SK-N-MC (cell line): ENCODE measurements around the gene GTF2I.
"Not testable (repeated sequence)": the region's sequence is repeated elsewhere in the genome, so short reads cannot be mapped to it uniquely, and the experiment has no call there.

Experiments used
- DNase-seq: peaks from one replicate; pipeline ENCODE4 v3.0.0-alpha.2; 2011; ENCODE audit warnings: low read depth, low spot score
- H3K27ac ChIP-seq: fragments of 200-600 bp; sonication (generic); 2 replicates; pipeline ENCODE4 v1.5.1; 2016; ENCODE audit warnings: mixed run types
- H3K36me3 ChIP-seq: fragments of 200-600 bp; sonication (generic); 2 replicates; pipeline ENCODE4 v1.6.1; 2017; ENCODE audit warnings: antibody characterized with exemption, low read length, mixed read lengths; ENCODE audit not compliant: insufficient read depth
- H3K4me3 ChIP-seq: fragments of 200-600 bp; sonication (generic); 2 replicates; pipeline ENCODE4 v1.5.1; 2016
- H3K9ac ChIP-seq: fragments of 200-600 bp; sonication (generic); 2 replicates; pipeline ENCODE4 v1.8.0; 2017; ENCODE audit warnings: mixed run types, mixed read lengths; ENCODE audit not compliant: insufficient read length
- H3K9me3 ChIP-seq: fragments of 200-600 bp; sonication (generic); 2 replicates; pipeline ENCODE4 v1.6.1; 2017; ENCODE audit warnings: low read depth, mild to moderate bottlenecking, antibody characterized with exemption, low read length, moderate library complexity, mixed read lengths
- EZH2 ChIP-seq: fragments of 200-600 bp; sonication (generic); IDR thresholded peaks from one replicate; pipeline ENCODE4 v1.6.1; 2017; ENCODE audit warnings: antibody characterized with exemption
- FOXP2 ChIP-seq: optimal IDR thresholded peaks from 2 replicates; pipeline ENCODE3; 2011; ENCODE audit warnings: mild to moderate bottlenecking, moderate library complexity; ENCODE audit not compliant: insufficient read depth; ENCODE audit errors: extremely low read length, control extremely low read depth
- POLR2AphosphoS5 ChIP-seq: IDR thresholded peaks from 2 replicates; pipeline ENCODE4 v1.6.1; 2012; ENCODE audit warnings: mild to moderate bottlenecking, low read depth, low read length, borderline replicate concordance

The GTF2I gene

DNA sequence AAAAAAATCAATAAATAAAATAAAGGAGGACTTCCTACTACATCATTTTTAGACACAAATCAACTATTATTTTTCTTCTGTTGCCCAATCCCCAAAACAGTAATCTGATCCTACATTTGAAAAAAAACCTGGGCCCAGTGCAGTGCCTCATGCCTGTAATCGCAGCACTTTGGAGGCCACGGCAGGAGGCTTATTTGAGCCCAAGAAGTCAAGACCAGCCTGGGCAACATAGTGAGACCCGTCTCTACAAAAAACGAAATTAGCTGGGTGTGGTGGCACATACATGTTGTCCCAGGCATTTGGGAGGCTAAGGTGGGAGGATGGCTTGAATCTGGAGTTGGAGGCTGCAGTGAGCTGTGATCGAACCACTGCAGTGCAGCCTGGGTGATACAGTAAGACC lies 2.7 kb upstream of the GTF2I start:
- DNase-seq = no peak
- Histone ChIP-seq H3K9me3 (no peaks in the 10 kb centered on the region), H3K4me3 (no peak overlapping the region), H3K9ac (no peak overlapping the region), H3K36me3 (peaks cover 12% of the 10 kb centered on the region), H3K27ac (peak overlapping the region; percentile 94; the same call in 1 of the 2 replicates)
- no peak for TF ChIP-seq FOXP2
- no peak for TF ChIP-seq POLR2AphosphoS5
- TF ChIP-seq EZH2 = no peak

DNA sequence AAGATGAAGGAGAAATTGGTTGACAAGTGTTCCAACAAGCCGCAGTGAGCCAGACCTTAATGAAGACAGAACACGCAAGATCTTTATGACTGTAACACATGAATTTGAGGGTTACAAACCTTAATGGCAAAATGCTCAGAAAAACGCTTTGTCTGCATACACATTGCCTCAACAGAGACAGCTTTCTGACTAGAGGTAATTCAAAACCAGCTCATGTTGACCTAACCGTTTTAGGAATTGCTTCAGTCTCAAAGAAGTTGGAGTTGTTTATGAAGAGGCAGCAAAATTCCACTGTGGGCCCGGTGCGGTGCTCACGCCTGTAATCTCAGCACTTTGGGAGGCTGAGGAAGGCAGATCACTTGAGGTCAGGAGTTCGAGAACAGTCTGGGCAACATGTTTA lies 2.2 kb upstream of the GTF2I start:
- Histone ChIP-seq H3K9ac (no peak overlapping the region), H3K27ac (peak overlapping the region; percentile 94), H3K4me3 (peak overlapping the region; percentile 77; the same call in 1 of the 2 replicates), H3K36me3 (peaks cover 15% of the 10 kb centered on the region), H3K9me3 (no peaks in the 10 kb centered on the region)
- DNase-seq = no peak
- TF ChIP-seq POLR2AphosphoS5 (no peak), EZH2 (no peak)

DNA sequence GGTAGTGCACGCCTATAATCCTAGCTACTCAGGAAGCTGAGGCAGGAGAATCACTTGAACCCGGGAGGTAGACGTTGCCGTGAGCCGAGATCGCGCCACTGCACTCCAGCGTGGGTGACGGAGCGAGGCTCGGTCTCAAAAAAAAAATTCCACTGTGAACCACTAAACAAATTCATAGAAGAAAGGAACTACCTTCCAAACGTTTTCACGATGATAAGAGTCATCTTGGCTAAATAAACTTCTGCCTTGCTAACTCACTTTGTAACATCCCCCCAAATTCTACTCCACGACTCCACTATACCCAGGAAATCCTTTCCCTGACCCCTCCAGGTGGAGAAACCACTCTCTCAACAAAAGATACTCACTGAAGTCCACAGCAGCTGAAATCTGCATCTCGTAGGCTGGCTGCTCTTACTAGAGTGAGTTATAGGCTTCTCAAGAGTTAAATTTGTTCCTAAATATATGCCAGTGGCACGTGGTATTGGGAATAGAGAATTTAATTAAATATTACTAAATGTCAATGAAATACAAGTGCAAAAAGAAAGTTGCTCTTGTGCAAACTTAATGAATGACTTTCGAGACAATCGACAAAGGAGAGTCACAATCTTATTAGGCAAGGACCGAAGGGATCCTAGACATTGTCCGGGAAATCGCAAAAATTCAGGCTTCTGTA lies 1.6 kb upstream of the GTF2I start:
- no peak for DNase-seq
- H3K9me3 ChIP-seq = no peaks in the 10 kb centered on the region

GRCh38 chr7:74656441-74656836 lies 1.1 kb upstream of the GTF2I start:
- Histone ChIP-seq H3K9ac (peak overlapping the region; percentile 81), H3K4me3 (peak overlapping the region; percentile 77), H3K36me3 (peaks cover 20% of the 10 kb centered on the region), H3K9me3 (no peaks in the 10 kb centered on the region), H3K27ac (peak overlapping the region; percentile 94)
- TF ChIP-seq EZH2 = no peak
- TF ChIP-seq POLR2AphosphoS5 = no peak; the same call in 1 of the 2 replicates
- no peak for TF ChIP-seq FOXP2
- DNase-seq = no peak

More for the DNA sequence above, 1.6 kb upstream of the GTF2I start:
- peak overlapping the region; percentile 75 for H3K9ac ChIP-seq
- peak overlapping the region; percentile 94 for H3K27ac ChIP-seq
- no peak for TF ChIP-seq POLR2AphosphoS5
- TF ChIP-seq FOXP2 = no peak
- no peak for TF ChIP-seq EZH2
- H3K4me3 ChIP-seq = peak overlapping the region; percentile 77
- peaks cover 18% of the 10 kb centered on the region for H3K36me3 ChIP-seq

DNA sequence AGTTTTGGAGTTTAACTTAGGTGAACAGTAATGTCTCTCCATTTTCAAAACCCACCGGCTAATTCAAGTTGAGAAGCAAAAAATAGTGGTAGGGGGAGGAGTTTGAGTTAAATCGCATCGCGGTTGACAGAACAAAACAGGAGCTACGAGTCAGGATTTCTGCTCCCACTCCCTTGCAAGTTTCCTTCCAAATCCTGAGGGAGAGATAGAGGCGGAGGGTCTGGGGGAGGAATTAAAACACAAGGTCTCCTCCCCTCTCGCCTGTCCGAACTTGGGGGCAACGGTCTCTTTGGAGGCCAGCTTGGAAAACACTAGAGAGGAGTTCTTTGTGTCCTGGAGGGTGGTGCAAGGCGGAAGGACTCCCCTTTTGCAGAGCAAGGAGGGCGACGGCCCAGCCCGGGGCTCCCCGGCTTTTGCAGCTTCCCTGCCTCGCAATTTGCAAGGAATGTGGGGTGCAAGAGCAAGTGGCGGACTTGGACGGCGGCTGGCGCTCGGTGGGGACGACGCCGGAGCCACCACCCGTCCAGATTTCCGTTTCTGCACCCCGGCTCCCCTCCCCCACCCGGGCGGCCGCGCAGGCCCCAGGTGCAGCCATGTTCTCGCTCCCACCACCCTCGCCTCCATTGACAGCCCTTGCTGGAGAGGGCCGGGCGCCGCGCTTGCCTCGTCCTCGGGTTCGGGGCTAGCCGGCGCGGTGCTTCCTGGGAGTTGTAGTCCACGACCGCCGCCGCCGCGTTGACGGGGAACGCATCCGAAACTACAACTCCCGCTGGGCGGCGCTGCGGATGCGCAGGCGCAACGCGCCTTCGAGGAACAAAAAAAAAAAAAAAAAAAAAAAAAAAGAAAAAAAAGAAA lies 454 bp upstream of the GTF2I start:
- DNase-seq = peak; percentile 80
- Histone ChIP-seq H3K4me3 (peak overlapping the region; percentile 92), H3K9me3 (no peaks in the 10 kb centered on the region), H3K9ac (peak overlapping the region; percentile 100), H3K36me3 (peaks cover 20% of the 10 kb centered on the region), H3K27ac (peak overlapping the region; percentile 98)
- TF ChIP-seq POLR2AphosphoS5 (peak; percentile 1), EZH2 (no peak), FOXP2 (no peak)

- TF ChIP-seq FOXP2 (no peak), EZH2 (no peak), POLR2AphosphoS5 (no peak)
Measured at GRCh38 chr7:74658178-74659004, 873 bp downstream of the GTF2I start.

GRCh38 chr7:74660202-74660601 lies 2.7 kb downstream of the GTF2I start:
- DNase-seq, H3K9me3 ChIP-seq, H3K9ac ChIP-seq: not testable (repeated sequence)
- peak overlapping the region; percentile 36; the same call in 1 of the 2 replicates for H3K27ac ChIP-seq
- H3K4me3 ChIP-seq = peak overlapping the region; percentile 58; the same call in 1 of the 2 replicates
- H3K36me3 ChIP-seq = peaks cover 31% of the 10 kb centered on the region

More at GRCh38 chr7:74658178-74659004, 873 bp downstream of the GTF2I start:
- peak overlapping the region; percentile 98 for H3K27ac ChIP-seq
- no peak for DNase-seq
- H3K9ac ChIP-seq = peak overlapping the region; percentile 100
- H3K36me3 ChIP-seq = peaks cover 20% of the 10 kb centered on the region
- H3K9me3 ChIP-seq = no peaks in the 10 kb centered on the region
- H3K4me3 ChIP-seq = peak overlapping the region; percentile 92

- H3K9ac ChIP-seq, H3K4me3 ChIP-seq: not testable (repeated sequence)
- H3K27ac ChIP-seq = 0 out of 2 replicates have a peak overlapping the region, but pooled peaks have one; percentile 31
Measured at GRCh38 chr7:74661836-74662794, 4.6 kb downstream of the GTF2I start.

More at GRCh38 chr7:74661836-74662794, 4.6 kb downstream of the GTF2I start:
- DNase-seq, H3K9me3 ChIP-seq: not testable (repeated sequence)
- peaks cover 47% of the 10 kb centered on the region for H3K36me3 ChIP-seq
